GM12878 (cell line): ENCODE results near the gene PHF20. TPM values are rescaled to one million over a fixed set of nuclear protein-coding genes. Genes with fewer than 3 reads are reported as not detected.

Source experiments
- ATAC-seq: fragments of 200-7000 bp; cut with Tn5 transposase; 3 replicates; pipeline ENCODE4 v1.9.1; 2020; ENCODE audit warnings: mild to moderate bottlenecking, moderate library complexity
- BruUV-seq: library from RNA; stranded (reverse); fragments of 400-500 nt; replicated peaks from 2 replicates; lab custom pipeline; 2021; lab: Mats Ljungman, UMichigan
- CTCF ChIA-PET: fragments of 300-600 bp; sonication (Branson Sonifier 250); formaldehyde crosslinking; extraction: SDS; loops from one replicate; lab custom pipeline; 2021; ENCODE audit warnings: inconsistent platforms; lab: Yijun Ruan, JAX
- POLR2A ChIA-PET: fragments of 350-600 bp; formaldehyde crosslinking; extraction: SDS; loops from one replicate; lab custom pipeline; 2021; ENCODE audit warnings: inconsistent platforms; lab: Charles Lee
- RAD21 ChIA-PET: fragments of 300-600 bp; sonication (Branson Sonifier 250); formaldehyde crosslinking; loops from one replicate; lab custom pipeline; 2023; ENCODE audit warnings: antibody characterized with exemption; ENCODE audit not compliant: unreplicated experiment; lab: Charles Lee
- SMC1A ChIA-PET: fragments of 300-600 bp; sonication (Branson Sonifier 250); formaldehyde crosslinking; loops from one replicate; lab custom pipeline; 2023; ENCODE audit not compliant: unreplicated experiment, uncharacterized antibody; lab: Charles Lee
- DNase-seq: peaks from one replicate; pipeline ENCODE4 v3.0.0-alpha.2; 2011; ENCODE audit warnings: low read depth, low spot score
- FAIRE-seq: peaks from 3 replicates; lab custom pipeline; 2011; peaks lifted over from hg19 to GRCh38; lab: Jason Lieb, UNC
- H2AFZ ChIP-seq: 2 replicates; pipeline ENCODE4 v1.6.0; 2011; ENCODE audit warnings: low read depth, low read length, control low read depth; ENCODE audit not compliant: control insufficient read depth
- H3K27ac ChIP-seq: 2 replicates; pipeline ENCODE4 v1.5.1; 2011; ENCODE audit warnings: control low read depth; ENCODE audit not compliant: control insufficient read depth, insufficient read depth
- H3K27me3 ChIP-seq, 2 experiments: replicated peaks in 1 of 2; 2 replicates each; pipeline versions ENCODE4 v1.6.0 to v1.6.1; 2011; ENCODE audit warnings: low read length in 1 of 2; ENCODE audit not compliant: control insufficient read depth in 2 of 2, insufficient read depth in 2 of 2
- H3K36me3 ChIP-seq, 2 experiments: 2 replicates each; pipeline ENCODE4 v1.5.1; 2011; ENCODE audit warnings: low read length in 1 of 2; ENCODE audit not compliant: control insufficient read depth in 2 of 2, insufficient read depth in 2 of 2
- H3K4me1 ChIP-seq: 2 replicates; pipeline ENCODE4 v1.6.1; 2011; ENCODE audit warnings: mild to moderate bottlenecking, low read length, moderate library complexity, mixed read lengths; ENCODE audit not compliant: control insufficient read depth, insufficient read depth
- H3K4me2 ChIP-seq: 2 replicates; pipeline ENCODE4 v1.6.0; 2011; ENCODE audit warnings: control low read depth; ENCODE audit not compliant: control insufficient read depth, insufficient read depth
- H3K4me3 ChIP-seq: fragments of 200-600 bp; sonication (generic); 2 replicates; pipeline ENCODE4 v1.5.1; 2016
- H3K79me2 ChIP-seq: 2 replicates; pipeline ENCODE4 v1.6.0; 2011; ENCODE audit warnings: low read length; ENCODE audit not compliant: control insufficient read depth, insufficient read depth
- H3K9ac ChIP-seq: 2 replicates; pipeline ENCODE4 v1.8.0; 2011; ENCODE audit warnings: low read length, control low read depth, mixed read lengths; ENCODE audit not compliant: control insufficient read depth, insufficient read depth
- H3K9me3 ChIP-seq: replicated peaks from 3 replicates; pipeline ENCODE4 v1.5.1; 2011; ENCODE audit warnings: mild to moderate bottlenecking, low read length; ENCODE audit not compliant: control insufficient read depth, insufficient read depth
- H4K20me1 ChIP-seq: 2 replicates; pipeline ENCODE4 v1.6.0; 2011; ENCODE audit not compliant: control insufficient read depth, insufficient read depth
- BCLAF1 ChIP-seq: fragments of 450-650 bp; IDR thresholded peaks from 2 replicates; pipeline ENCODE4 v1.6.1; 2017; ENCODE audit warnings: antibody characterized with exemption, mild to moderate bottlenecking, moderate library complexity
- CHD4 ChIP-seq: fragments of 200-600 bp; sonication (generic); IDR thresholded peaks from 2 replicates; pipeline ENCODE4 v1.6.1; 2016; ENCODE audit warnings: mild to moderate bottlenecking
- E2F8 ChIP-seq: fragments of 450-650 bp; IDR thresholded peaks from 2 replicates; pipeline ENCODE4 v1.6.1; 2018; ENCODE audit warnings: mild to moderate bottlenecking, low read depth, moderate library complexity; ENCODE audit not compliant: partially characterized antibody
- EED ChIP-seq: sonication (generic); IDR thresholded peaks from 2 replicates; pipeline ENCODE4 v1.6.1; 2016; ENCODE audit warnings: antibody characterized with exemption, low read depth
- EP300 ChIP-seq, 2 experiments: fragments of 150-350 bp in 1 of 2; IDR thresholded peaks; 2 replicates each; pipeline ENCODE4 v1.6.1; 2011 to 2012; ENCODE audit warnings: low read depth in 2 of 2, low read length in 2 of 2, borderline replicate concordance in 1 of 2, improper control_type of control experiment in 1 of 2, inconsistent platforms in 1 of 2; ENCODE audit not compliant: control insufficient read depth in 1 of 2
- EZH2 ChIP-seq: IDR thresholded peaks from 2 replicates; pipeline ENCODE4 v1.6.1; 2012; ENCODE audit warnings: low read depth, mild to moderate bottlenecking, control low read depth, inconsistent platforms, low read length, borderline replicate concordance; ENCODE audit not compliant: control insufficient read depth
- NFXL1 ChIP-seq: fragments of 450-650 bp; IDR thresholded peaks from 2 replicates; pipeline ENCODE4 v1.6.1; 2017; ENCODE audit warnings: antibody characterized with exemption, mild to moderate bottlenecking, borderline replicate concordance
- PAX5 ChIP-seq: IDR thresholded peaks from 2 replicates; pipeline ENCODE4 v1.6.1; 2011; ENCODE audit warnings: low read depth, low read length, borderline replicate concordance
- RAD51 ChIP-seq: fragments of 450-650 bp; IDR thresholded peaks from 2 replicates; pipeline ENCODE4 v1.6.1; 2016; ENCODE audit warnings: moderate library complexity, mild to moderate bottlenecking, inconsistent platforms
- RUNX3 ChIP-seq: IDR thresholded peaks from 2 replicates; pipeline ENCODE4 v1.6.1; 2012; ENCODE audit warnings: low read length, inconsistent platforms
- TARDBP ChIP-seq: IDR thresholded peaks from 2 replicates; pipeline ENCODE4 v1.6.1; 2016; ENCODE audit warnings: borderline replicate concordance
- ZNF622 ChIP-seq: fragments of 450-650 bp; IDR thresholded peaks from 2 replicates; pipeline ENCODE4 v1.6.1; 2017; ENCODE audit warnings: mild to moderate bottlenecking, inconsistent platforms
- WGBS: methylation state at CpG from one replicate; pipeline ENCODE4 v1.1.6; 2016; ENCODE audit warnings: low lambda C conversion rate; ENCODE audit not compliant: insufficient replicate concordance, insufficient coverage; ENCODE audit errors: missing lambda C conversion rate; 5-methylcytosine and 5-hydroxymethylcytosine counted together
- in situ Hi-C: fragments of 300-500 bp; cut with MboI; formaldehyde crosslinking; loops from 9 replicates; pipeline ENCODE4 v1.14.3; 2018; ENCODE audit warnings: mixed read lengths
- intact Hi-C: fragments of 100-400 bp; cut with micrococcal nuclease; formaldehyde crosslinking; loops from one replicate; pipeline ENCODE4 v1.14.2; 2022; ENCODE audit not compliant: unreplicated experiment
- polyA plus RNA-seq, 11 experiments: library from polyadenylated mRNA; depleted of rRNA in 4 of 11; unstranded in 6 of 11; stranded (reverse) in 5 of 11; fragments of >200 nt; fragmentation: Nextera tagmentation in 4 of 11; fragmentation: Illumina TruSeq in 1 of 11; extraction: Ambion mirVana in 4 of 11; extraction: Trizol in 1 of 11; gene quantifications; 1 replicate in 1 of 11; 2 replicates in 10 of 11; pipeline versions ENCODE4 v1.2.1 to v1.2.3, GENCODE V29; 2011 to 2016; ENCODE audit warnings: inconsistent platforms in 2 of 11, missing spikeins in 2 of 11, low read depth in 1 of 11
- total RNA-seq, 4 experiments: library from RNA; depleted of rRNA in 3 of 4; stranded (reverse); fragments of >200 nt in 3 of 4; fragmentation: Illumina TruSeq in 1 of 4; extraction: Trizol in 1 of 4; gene quantifications; 2 replicates each; pipeline versions ENCODE4 v1.2.1 to v1.2.3, GENCODE V29; 2013 to 2021
- TF ChIP-seq, protein P1 (sequence below): fragments of 450-650 bp; formaldehyde crosslinking; IDR thresholded peaks from 2 replicates; pipeline ENCODE4 v1.5.0; 2022; ENCODE audit warnings: mild to moderate bottlenecking, missing genetic modification characterization

The PHF20 gene
- total and polyA plus RNA-seq, 10 of the 15 experiments (the other 5 are each of a cell fraction or from before 2014, with no cell fraction given), result 31.6 to 91.2 (median 46.8) TPM

- POLR2A ChIA-PET, result no interaction called here
- H4K20me1 ChIP-seq, result no peaks in the 10 kb centered on the region
- TF ChIP-seq, protein P1, sequence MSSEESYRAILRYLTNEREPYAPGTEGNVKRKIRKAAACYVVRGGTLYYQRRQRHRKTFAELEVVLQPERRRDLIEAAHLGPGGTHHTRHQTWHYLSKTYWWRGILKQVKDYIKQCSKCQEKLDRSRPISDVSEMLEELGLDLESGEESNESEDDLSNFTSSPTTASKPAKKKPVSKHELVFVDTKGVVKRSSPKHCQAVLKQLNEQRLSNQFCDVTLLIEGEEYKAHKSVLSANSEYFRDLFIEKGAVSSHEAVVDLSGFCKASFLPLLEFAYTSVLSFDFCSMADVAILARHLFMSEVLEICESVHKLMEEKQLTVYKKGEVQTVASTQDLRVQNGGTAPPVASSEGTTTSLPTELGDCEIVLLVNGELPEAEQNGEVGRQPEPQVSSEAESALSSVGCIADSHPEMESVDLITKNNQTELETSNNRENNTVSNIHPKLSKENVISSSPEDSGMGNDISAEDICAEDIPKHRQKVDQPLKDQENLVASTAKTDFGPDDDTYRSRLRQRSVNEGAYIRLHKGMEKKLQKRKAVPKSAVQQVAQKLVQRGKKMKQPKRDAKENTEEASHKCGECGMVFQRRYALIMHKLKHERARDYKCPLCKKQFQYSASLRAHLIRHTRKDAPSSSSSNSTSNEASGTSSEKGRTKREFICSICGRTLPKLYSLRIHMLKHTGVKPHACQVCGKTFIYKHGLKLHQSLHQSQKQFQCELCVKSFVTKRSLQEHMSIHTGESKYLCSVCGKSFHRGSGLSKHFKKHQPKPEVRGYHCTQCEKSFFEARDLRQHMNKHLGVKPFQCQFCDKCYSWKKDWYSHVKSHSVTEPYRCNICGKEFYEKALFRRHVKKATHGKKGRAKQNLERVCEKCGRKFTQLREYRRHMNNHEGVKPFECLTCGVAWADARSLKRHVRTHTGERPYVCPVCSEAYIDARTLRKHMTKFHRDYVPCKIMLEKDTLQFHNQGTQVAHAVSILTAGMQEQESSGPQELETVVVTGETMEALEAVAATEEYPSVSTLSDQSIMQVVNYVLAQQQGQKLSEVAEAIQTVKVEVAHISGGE (CRISPR knock-in tag), result no peak
- no peak for TF ChIP-seq RUNX3
- no peak for TF ChIP-seq NFXL1
- no peak for TF ChIP-seq PAX5
- TF ChIP-seq CHD4, result no peak
- no peak for TF ChIP-seq ZNF622
- TF ChIP-seq EZH2, result no peak
- TF ChIP-seq TARDBP, result no peak
- no peak for TF ChIP-seq RAD51
- no peak for TF ChIP-seq EP300 (IDR thresholded peaks at IDR 0.05; ENCODE audit: borderline replicate concordance in 1 of 2, control insufficient read depth in 1 of 2, low read depth in 2 of 2, low read length in 2 of 2)
- no peak for TF ChIP-seq BCLAF1
- TF ChIP-seq EED, result no peak
- TF ChIP-seq E2F8, result no peak
Measured at GRCh38 chr20:35840421-35840820, 68.6 kb downstream of the PHF20 start.

More at GRCh38 chr20:35840421-35840820, 68.6 kb downstream of the PHF20 start:
- CTCF ChIA-PET, result interaction anchor here (1.1 to 1.5 kb wide), 2 partner anchors 10 to 125 kb away, joined by 3 to 5 read pairs; no protein-coding TSS in a partner anchor
- H3K4me1 ChIP-seq, result no peaks in the 10 kb centered on the region
- no peak overlapping the region for H3K27ac ChIP-seq
- no peak overlapping the region for H3K4me2 ChIP-seq
- H3K9ac ChIP-seq, result no peak overlapping the region
- intact Hi-C loops, result no loop called here
- ATAC-seq, result no peak
- 91% methylated on average over 2 of the region's 2 CpGs for WGBS
- in situ Hi-C loops, result no loop called here
- H3K4me3 ChIP-seq, result no peak overlapping the region
- no peaks in the 10 kb centered on the region for H3K27me3 ChIP-seq
- H3K79me2 ChIP-seq, result no peaks in the 10 kb centered on the region; the same call in 1 of the 2 replicates
- SMC1A ChIA-PET, result interaction anchor here (1.5 kb wide), 1 partner anchor 27 kb away, joined by 3 read pairs; no protein-coding TSS in a partner anchor
- FAIRE-seq, result no peak
- H3K36me3 ChIP-seq, result peaks cover 1 to 3% of the 10 kb centered on the region in 2 experiments
- RAD21 ChIA-PET, result interaction anchor here (1.3 to 1.4 kb wide), 2 partner anchors 42 to 129 kb away, joined by 3 read pairs; no protein-coding TSS in a partner anchor
- H2AFZ ChIP-seq, result no peak overlapping the region
- no TSS peak for BruUV-seq
- H3K9me3 ChIP-seq, result peaks cover 5% of the 10 kb centered on the region; the same call in 2 of the 3 replicates
- DNase-seq, result no peak
